Activated naive CD4-positive, alpha-beta T cell treated with anti-CD3 and anti-CD28 coated beads for 36 hours (primary cell): ENCODE data around the gene SLC7A4. TPM values are rescaled to one million over a fixed set of nuclear protein-coding genes. Genes with fewer than 3 reads are reported as not detected.
"Not testable (repeated sequence)": the region's sequence is repeated elsewhere in the genome, so short reads cannot be mapped to it uniquely, and the experiment has no call there.

ENCODE experiments used
- CTCF ChIA-PET: fragments of 350-600 bp; sonication (Branson Sonifier 250); formaldehyde crosslinking; loops from one replicate; lab custom pipeline; 2021; ENCODE audit warnings: antibody characterized with exemption; lab: Charles Lee
- DNase-seq: peaks from one replicate; pipeline ENCODE4 v3.0.0-alpha.2; 2020
- H3K27ac Mint-ChIP-seq: one replicate; pipeline ENCODE4 v1.8.0; 2021; ENCODE audit warnings: mild to moderate bottlenecking, mixed read lengths
- H3K27me3 Mint-ChIP-seq: one replicate; pipeline ENCODE4 v1.8.0; 2021; ENCODE audit warnings: low read depth, mixed read lengths
- H3K36me3 Mint-ChIP-seq: one replicate; pipeline ENCODE4 v1.8.0; 2021; ENCODE audit warnings: low read depth, mixed read lengths
- H3K4me1 Mint-ChIP-seq: one replicate; pipeline ENCODE4 v1.8.0; 2021; ENCODE audit warnings: low read depth, mixed read lengths
- H3K4me3 Mint-ChIP-seq: one replicate; pipeline ENCODE4 v1.8.0; 2021; ENCODE audit warnings: mild to moderate bottlenecking, moderate library complexity, mixed read lengths
- H3K9me3 Mint-ChIP-seq: one replicate; pipeline ENCODE4 v1.8.0; 2021; ENCODE audit warnings: mixed read lengths
- intact Hi-C: fragments of 100-400 bp; cut with micrococcal nuclease; formaldehyde crosslinking; loops from one replicate; pipeline ENCODE4 v1.15.1; 2023
- total RNA-seq, 2 experiments: library from RNA; stranded (reverse); gene quantifications; one replicate each; pipeline ENCODE4 v1.2.3, GENCODE V29; 2021

Gene SLC7A4
- total RNA-seq, 2 experiments from 2014 or later = not detected

DNA sequence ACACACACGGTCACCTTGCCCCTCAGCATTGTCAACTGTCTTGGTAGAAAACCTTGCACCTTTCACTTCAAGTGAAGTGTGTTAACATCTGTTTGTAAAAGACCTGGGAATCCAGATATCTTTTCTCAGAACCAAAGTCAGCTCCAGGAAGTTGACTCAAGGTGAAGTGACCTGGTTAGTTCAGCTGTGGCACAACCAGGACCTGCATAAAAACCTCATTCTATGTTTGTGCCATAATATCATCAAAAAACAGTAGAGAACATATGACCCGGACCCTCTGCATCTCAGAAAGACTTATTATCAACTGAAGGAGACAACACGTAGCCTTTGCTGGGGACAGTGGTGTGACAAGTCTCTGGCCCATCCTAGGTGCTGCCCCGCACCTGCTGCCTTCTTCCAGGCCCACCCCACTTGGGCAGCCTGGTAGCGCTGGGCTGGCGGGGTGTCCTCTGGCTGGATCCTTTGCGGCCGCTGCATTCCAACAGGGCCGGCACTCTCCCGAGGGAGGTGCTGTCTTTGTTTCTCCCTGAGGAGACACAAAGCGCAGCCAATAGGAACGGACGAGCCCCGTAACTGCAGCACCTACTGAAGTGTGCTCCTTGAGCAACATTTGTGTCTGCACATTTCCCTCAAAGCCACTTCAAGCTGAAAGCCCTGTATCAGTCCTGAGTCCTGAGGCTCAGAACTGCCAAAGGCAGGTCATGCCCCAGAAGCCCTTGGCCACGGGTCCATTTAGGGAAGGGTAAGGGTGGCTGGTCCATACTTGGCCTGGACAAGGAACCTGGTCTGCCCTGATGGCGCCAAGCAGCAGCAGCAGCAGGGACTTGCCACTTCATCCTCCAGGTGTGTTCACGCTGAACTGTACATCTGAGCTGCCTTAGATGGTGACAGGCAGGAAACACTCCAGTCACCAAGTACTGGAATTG is 38.6 kb upstream of the SLC7A4 start:
- H3K27ac Mint-ChIP-seq = no peak overlapping the region
- no peak for DNase-seq
- CTCF ChIA-PET = no interaction called here
- H3K4me1 Mint-ChIP-seq = peaks cover 4% of the 10 kb centered on the region
- H3K36me3 Mint-ChIP-seq = no peaks in the 10 kb centered on the region
- intact Hi-C loops = no loop called here
- no peak overlapping the region for H3K4me3 Mint-ChIP-seq
- H3K9me3 Mint-ChIP-seq = no peaks in the 10 kb centered on the region
- H3K27me3 Mint-ChIP-seq = no peaks in the 10 kb centered on the region

- DNase-seq = no peak
- H3K4me1 Mint-ChIP-seq = peaks cover 4% of the 10 kb centered on the region
- H3K36me3 Mint-ChIP-seq = no peaks in the 10 kb centered on the region
- intact Hi-C loops = no loop called here
- no peaks in the 10 kb centered on the region for H3K9me3 Mint-ChIP-seq
- CTCF ChIA-PET = no interaction called here
- no peaks in the 10 kb centered on the region for H3K27me3 Mint-ChIP-seq
- H3K4me3 Mint-ChIP-seq = no peak overlapping the region
- H3K27ac Mint-ChIP-seq = no peak overlapping the region
Observed at GRCh38 chr22:21069375-21069774, 37.0 kb upstream of the SLC7A4 start.

- Mint-ChIP-seq H3K27ac (no peak overlapping the region), H3K27me3 (no peaks in the 10 kb centered on the region), H3K4me3 (no peak overlapping the region), H3K36me3 (no peaks in the 10 kb centered on the region), H3K9me3 (no peaks in the 10 kb centered on the region), H3K4me1 (peaks cover 4% of the 10 kb centered on the region)
- DNase-seq = no peak
- CTCF ChIA-PET = no interaction called here
- intact Hi-C loops = no loop called here
Observed at GRCh38 chr22:21068681-21069276, 36.4 kb upstream of the SLC7A4 start.

GRCh38 chr22:21067901-21068680 is 35.7 kb upstream of the SLC7A4 start:
- no peak for DNase-seq
- H3K4me1 Mint-ChIP-seq = peaks cover 4% of the 10 kb centered on the region
- intact Hi-C loops = no loop called here
- H3K36me3 Mint-ChIP-seq = no peaks in the 10 kb centered on the region
- no peaks in the 10 kb centered on the region for H3K27me3 Mint-ChIP-seq
- CTCF ChIA-PET = no interaction called here
- H3K9me3 Mint-ChIP-seq = no peaks in the 10 kb centered on the region
- no peak overlapping the region for H3K27ac Mint-ChIP-seq
- no peak overlapping the region for H3K4me3 Mint-ChIP-seq

DNA sequence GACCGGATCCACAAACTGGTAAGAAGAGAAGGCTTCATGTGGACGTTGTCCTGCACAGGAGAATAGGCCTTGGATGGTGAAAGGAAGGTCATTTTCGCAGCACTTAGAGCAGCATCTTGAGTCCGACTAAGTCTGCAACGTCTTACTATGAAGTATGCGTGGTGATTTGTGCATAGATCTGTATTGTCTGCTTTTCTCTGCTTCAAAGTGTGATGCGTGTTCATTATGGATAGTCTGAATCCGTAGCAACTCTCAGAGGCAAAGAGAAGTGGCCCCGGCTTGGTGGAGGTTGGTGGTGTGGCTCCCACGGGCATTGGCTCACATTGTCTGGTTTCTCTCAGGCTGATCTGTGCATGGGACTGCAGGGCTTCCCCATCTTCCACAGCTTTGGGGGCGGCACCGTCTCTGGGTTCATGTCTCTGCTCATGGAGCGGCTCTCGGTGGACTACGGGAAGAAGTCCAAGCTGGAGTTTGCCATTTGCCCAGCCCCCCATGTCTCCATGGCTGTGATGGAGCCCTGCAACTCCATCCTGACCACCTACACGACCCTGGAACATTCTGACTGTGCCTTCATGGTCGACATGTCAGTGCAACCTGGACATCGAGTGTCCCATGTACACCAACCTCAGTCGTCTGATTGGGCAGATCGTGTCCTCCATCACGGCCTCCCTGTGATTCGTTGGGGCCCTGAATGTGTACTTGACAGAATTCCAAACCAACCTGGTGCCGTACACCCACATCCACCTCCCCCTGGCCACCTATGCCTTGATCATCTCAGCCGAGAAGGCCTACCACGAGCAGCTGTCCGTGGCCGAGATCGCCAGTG is 34.9 kb upstream of the SLC7A4 start:
- H3K27me3 Mint-ChIP-seq = no peaks in the 10 kb centered on the region
- intact Hi-C loops = no loop called here
- CTCF ChIA-PET = no interaction called here
- no peaks in the 10 kb centered on the region for H3K36me3 Mint-ChIP-seq
- peaks cover 4% of the 10 kb centered on the region for H3K4me1 Mint-ChIP-seq
- no peaks in the 10 kb centered on the region for H3K9me3 Mint-ChIP-seq
- no peak for DNase-seq
- H3K27ac Mint-ChIP-seq = no peak overlapping the region
- no peak overlapping the region for H3K4me3 Mint-ChIP-seq

- H3K27me3 Mint-ChIP-seq = no peaks in the 10 kb centered on the region
- no peak overlapping the region for H3K27ac Mint-ChIP-seq
- no peaks in the 10 kb centered on the region for H3K36me3 Mint-ChIP-seq
- H3K4me1 Mint-ChIP-seq = peaks cover 4% of the 10 kb centered on the region
- no peak for DNase-seq
- H3K4me3 Mint-ChIP-seq = no peak overlapping the region
- CTCF ChIA-PET = no interaction called here
- intact Hi-C loops = no loop called here
- H3K9me3 Mint-ChIP-seq = no peaks in the 10 kb centered on the region
Observed at GRCh38 chr22:21064917-21065864, 32.8 kb upstream of the SLC7A4 start.

DNA sequence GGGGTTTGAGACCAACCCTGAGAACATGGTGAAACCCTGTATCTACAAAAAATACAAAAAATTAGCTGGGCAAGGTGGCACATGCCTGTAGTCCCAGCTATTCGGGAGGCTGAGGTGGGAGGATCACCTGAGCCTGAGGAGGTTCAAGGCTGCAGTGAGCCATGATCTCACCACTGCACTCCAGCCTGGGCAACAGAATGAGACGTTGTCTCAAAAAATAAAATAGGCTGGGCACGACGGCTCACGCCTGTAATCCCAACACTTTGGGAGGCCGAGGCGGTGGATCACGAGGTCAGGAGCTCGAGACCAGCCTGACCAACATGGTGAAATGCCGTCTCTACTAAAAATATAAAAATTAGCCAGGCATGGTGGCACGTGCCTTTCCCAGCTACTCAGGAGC is 32.1 kb upstream of the SLC7A4 start:
- H3K27me3 Mint-ChIP-seq, intact Hi-C loops, CTCF ChIA-PET, H3K4me1 Mint-ChIP-seq, DNase-seq, H3K9me3 Mint-ChIP-seq, H3K27ac Mint-ChIP-seq, H3K36me3 Mint-ChIP-seq, H3K4me3 Mint-ChIP-seq: not testable (repeated sequence)

GRCh38 chr22:21061660-21062321 is 29.4 kb upstream of the SLC7A4 start:
- H3K27ac Mint-ChIP-seq, DNase-seq, H3K9me3 Mint-ChIP-seq, H3K36me3 Mint-ChIP-seq, CTCF ChIA-PET, H3K27me3 Mint-ChIP-seq, H3K4me1 Mint-ChIP-seq, H3K4me3 Mint-ChIP-seq, intact Hi-C loops: not testable (repeated sequence)

- H3K27me3 Mint-ChIP-seq, H3K4me3 Mint-ChIP-seq, H3K9me3 Mint-ChIP-seq, H3K27ac Mint-ChIP-seq, intact Hi-C loops, H3K36me3 Mint-ChIP-seq, DNase-seq, CTCF ChIA-PET: not testable (repeated sequence)
- H3K4me1 Mint-ChIP-seq = peaks cover 14% of the 10 kb centered on the region
Observed at GRCh38 chr22:21060363-21060762, 28.0 kb upstream of the SLC7A4 start.

- CTCF ChIA-PET = interaction anchor here (1.1 to 1.4 kb wide), 3 partner anchors 16 to 35 kb away, joined by 3 to 5 read pairs (median 3); no protein-coding TSS in a partner anchor
- H3K4me3 Mint-ChIP-seq = peak overlapping the region; percentile 47
Observed at GRCh38 chr22:21055880-21056319, 23.5 kb upstream of the SLC7A4 start.

GRCh38 chr22:21055564-21055834 is 23.1 kb upstream of the SLC7A4 start:
- H3K27ac Mint-ChIP-seq = no peak overlapping the region
- no peak overlapping the region for H3K4me3 Mint-ChIP-seq
- DNase-seq = no peak
- intact Hi-C loops = no loop called here
- H3K9me3 Mint-ChIP-seq = no peaks in the 10 kb centered on the region
- CTCF ChIA-PET = interaction anchor here (1.1 to 1.3 kb wide), 2 partner anchors 16 to 25 kb away, joined by 3 read pairs; no protein-coding TSS in a partner anchor
- peaks cover 3% of the 10 kb centered on the region for H3K27me3 Mint-ChIP-seq
- H3K36me3 Mint-ChIP-seq = no peaks in the 10 kb centered on the region
- H3K4me1 Mint-ChIP-seq = peaks cover 15% of the 10 kb centered on the region

More at GRCh38 chr22:21055880-21056319, 23.5 kb upstream of the SLC7A4 start:
- no peaks in the 10 kb centered on the region for H3K36me3 Mint-ChIP-seq
- H3K4me1 Mint-ChIP-seq = peaks cover 15% of the 10 kb centered on the region
- intact Hi-C loops = no loop called here
- DNase-seq = no peak
- peaks cover 3% of the 10 kb centered on the region for H3K27me3 Mint-ChIP-seq
- no peak overlapping the region for H3K27ac Mint-ChIP-seq
- no peaks in the 10 kb centered on the region for H3K9me3 Mint-ChIP-seq
